Mucosa of gallbladder (tissue), 1 donor: ENCODE results near the gene ZNF83. TPM values are rescaled to one million over a fixed set of nuclear protein-coding genes. Genes with fewer than 3 reads are reported as not detected.
"Not testable (repeated sequence)": the region's sequence is repeated elsewhere in the genome, so short reads cannot be mapped to it uniquely, and the experiment has no call there.

Experiments
- DNase-seq: peaks from one replicate; pipeline ENCODE4 v3.0.0-alpha.2; 2020; ENCODE audit warnings: low spot score
- total RNA-seq: library from RNA; stranded (reverse); gene quantifications from one replicate; pipeline ENCODE4 v1.2.1, GENCODE V29; 2021
- donor health status: DM: no; HTN: no; CAD: no.

Gene ZNF83
- total RNA-seq, 1 donor from 2014 or later, result 80.9 TPM

- no peak for DNase-seq
Measured at GRCh38 chr19:52639996-52640395, 1.8 kb upstream of the ZNF83 start.

- DNase-seq, result peak; percentile 18
Measured at GRCh38 chr19:52638601-52639000, 446 bp upstream of the ZNF83 start.

- DNase-seq, result no peak
Measured at GRCh38 chr19:52635786-52636570, 2.2 kb downstream of the ZNF83 start.

GRCh38 chr19:52627441-52627840 lies 10.7 kb downstream of the ZNF83 start:
- DNase-seq, result not testable (repeated sequence)

- peak; percentile 55 for DNase-seq
Measured at GRCh38 chr19:52626915-52627314, 11.2 kb downstream of the ZNF83 start.

- DNase-seq, result no peak
Measured at GRCh38 chr19:52622261-52622660, 15.9 kb downstream of the ZNF83 start.

GRCh38 chr19:52621376-52621775 lies 16.8 kb downstream of the ZNF83 start:
- no peak for DNase-seq

GRCh38 chr19:52613299-52613906 lies 24.8 kb downstream of the ZNF83 start:
- DNase-seq, result no peak

GRCh38 chr19:52603558-52604207 lies 34.5 kb downstream of the ZNF83 start:
- no peak for DNase-seq

- no peak for DNase-seq
Measured at GRCh38 chr19:52602941-52603340, 35.2 kb downstream of the ZNF83 start.

GRCh38 chr19:52601974-52602366 lies 36.2 kb downstream of the ZNF83 start:
- not testable (repeated sequence) for DNase-seq

GRCh38 chr19:52601025-52601973 lies 36.9 kb downstream of the ZNF83 start:
- DNase-seq, result peak; percentile 95

- DNase-seq, result no peak
Measured at GRCh38 chr19:52600639-52601024, 37.5 kb downstream of the ZNF83 start.

- no peak for DNase-seq
Measured at GRCh38 chr19:52599241-52599640, 38.9 kb downstream of the ZNF83 start.

- DNase-seq, result not testable (repeated sequence)
Measured at GRCh38 chr19:52593441-52593840, 44.7 kb downstream of the ZNF83 start.

- DNase-seq, result no peak
Measured at GRCh38 chr19:52592301-52592700, 45.9 kb downstream of the ZNF83 start.

GRCh38 chr19:52590728-52591127 lies 47.4 kb downstream of the ZNF83 start:
- no peak for DNase-seq

- DNase-seq, result no peak
Measured at GRCh38 chr19:52585604-52586003, 52.6 kb downstream of the ZNF83 start.

- peak; percentile 23 for DNase-seq
Measured at GRCh38 chr19:52584736-52585440, 53.3 kb downstream of the ZNF83 start.

- peak; percentile 97 for DNase-seq
Measured at GRCh38 chr19:52570000-52570861, 67.9 kb downstream of the ZNF83 start, which contains the start of gene ZNF701. TSS of gene ZNF701 (plus strand) at chr19:52570287. CDS start at chr19:52574148, 3,861 bp downstream.
